ENCODE results near the gene MRPL52.
"Not testable (repeated sequence)": the region's sequence is repeated elsewhere in the genome, so short reads cannot be mapped to it uniquely, and the experiment has no call there.

The MRPL52 gene

DNA sequence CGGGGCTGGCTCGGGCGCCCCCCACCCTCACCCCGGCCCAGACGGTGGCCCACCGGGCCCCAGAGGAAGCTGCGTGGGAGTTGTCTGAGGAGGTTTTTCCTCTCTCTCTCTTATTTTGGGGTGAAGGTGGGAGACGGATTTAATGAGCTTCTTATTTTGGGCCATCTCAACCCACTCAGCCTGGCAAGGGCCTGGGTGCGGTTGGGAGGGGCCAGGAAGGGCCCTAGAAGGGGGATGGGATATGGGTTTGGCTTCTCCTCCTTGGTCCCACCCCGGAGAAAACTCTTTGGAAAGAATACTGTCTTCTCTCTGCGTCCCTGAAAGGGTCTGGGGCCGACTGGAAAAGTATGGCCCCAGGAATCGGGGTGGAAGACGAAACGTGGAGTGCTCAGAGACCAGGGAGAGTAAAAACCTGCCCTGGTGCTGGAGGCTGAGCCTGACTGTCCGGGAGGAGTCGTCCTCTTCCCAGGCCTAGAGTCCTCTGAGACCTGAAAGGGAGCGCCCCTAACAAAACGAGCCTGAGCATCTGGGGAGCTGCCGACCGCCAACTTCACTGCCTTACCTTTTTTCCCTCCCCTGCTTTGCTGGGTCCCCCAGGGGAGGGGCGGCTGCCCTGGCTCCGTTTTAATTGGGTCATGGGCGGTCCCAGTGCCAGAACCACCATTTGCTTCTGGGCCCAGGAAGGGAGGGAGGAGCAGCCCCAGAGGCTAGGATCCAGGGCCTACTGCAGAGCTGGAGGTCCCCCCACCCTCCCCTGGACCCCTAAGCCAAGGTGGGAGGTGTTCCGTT, 8.3 kb downstream of the MRPL52 start:
- no peak for DNase-seq (ENCODE audit: low read depth in 2 of 2)

DNA sequence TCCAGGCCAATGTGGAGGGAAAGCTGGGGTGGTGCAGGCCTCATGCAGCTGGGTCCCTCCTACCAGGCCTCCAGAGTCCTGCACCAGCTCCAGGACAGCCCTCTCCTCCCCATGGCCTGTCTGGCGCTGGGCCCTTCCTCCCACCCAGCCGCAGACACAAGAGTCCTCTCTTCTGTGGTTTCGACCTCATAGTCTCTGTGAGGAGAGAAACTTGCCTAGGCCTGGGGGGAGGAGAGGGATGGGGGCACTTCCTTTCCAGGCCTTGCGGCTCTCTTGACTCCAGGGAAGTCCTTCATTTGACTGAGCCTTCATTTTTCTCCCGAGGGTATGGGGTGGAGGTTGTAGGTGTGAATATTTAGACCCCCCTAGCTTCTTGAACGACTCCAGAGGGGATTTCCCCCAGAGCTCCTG, 8.9 kb downstream of the MRPL52 start:
- DNase-seq (ENCODE audit: low read depth in 2 of 2), result no peak

- DNase-seq (ENCODE audit: low read depth in 2 of 2), result no peak
Measured at GRCh38 chr14:22839159-22839779, 9.6 kb downstream of the MRPL52 start.

- no peak for DNase-seq (ENCODE audit: low read depth in 2 of 2)
Measured at GRCh38 chr14:22841311-22841710, 11.6 kb downstream of the MRPL52 start.

DNA sequence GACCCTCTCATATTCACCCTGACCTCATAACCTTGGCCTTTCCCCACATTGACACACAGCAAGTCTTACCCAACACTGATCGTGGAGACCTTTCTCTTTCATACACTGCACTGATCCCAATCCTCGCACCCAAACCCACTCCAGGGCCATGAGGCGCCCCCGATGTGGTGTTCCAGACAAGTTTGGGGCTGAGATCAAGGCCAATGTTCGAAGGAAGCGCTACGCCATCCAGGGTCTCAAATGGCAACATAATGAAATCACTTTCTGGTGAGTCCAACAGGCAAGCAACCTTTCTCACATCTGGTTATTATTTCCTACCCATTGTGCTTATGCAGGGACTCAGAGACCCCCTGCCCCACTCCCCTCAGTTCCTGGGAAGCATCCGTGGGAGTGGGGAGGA, 12.1 kb downstream of the MRPL52 start:
- DNase-seq (ENCODE audit: low read depth in 2 of 2), result no peak

DNA sequence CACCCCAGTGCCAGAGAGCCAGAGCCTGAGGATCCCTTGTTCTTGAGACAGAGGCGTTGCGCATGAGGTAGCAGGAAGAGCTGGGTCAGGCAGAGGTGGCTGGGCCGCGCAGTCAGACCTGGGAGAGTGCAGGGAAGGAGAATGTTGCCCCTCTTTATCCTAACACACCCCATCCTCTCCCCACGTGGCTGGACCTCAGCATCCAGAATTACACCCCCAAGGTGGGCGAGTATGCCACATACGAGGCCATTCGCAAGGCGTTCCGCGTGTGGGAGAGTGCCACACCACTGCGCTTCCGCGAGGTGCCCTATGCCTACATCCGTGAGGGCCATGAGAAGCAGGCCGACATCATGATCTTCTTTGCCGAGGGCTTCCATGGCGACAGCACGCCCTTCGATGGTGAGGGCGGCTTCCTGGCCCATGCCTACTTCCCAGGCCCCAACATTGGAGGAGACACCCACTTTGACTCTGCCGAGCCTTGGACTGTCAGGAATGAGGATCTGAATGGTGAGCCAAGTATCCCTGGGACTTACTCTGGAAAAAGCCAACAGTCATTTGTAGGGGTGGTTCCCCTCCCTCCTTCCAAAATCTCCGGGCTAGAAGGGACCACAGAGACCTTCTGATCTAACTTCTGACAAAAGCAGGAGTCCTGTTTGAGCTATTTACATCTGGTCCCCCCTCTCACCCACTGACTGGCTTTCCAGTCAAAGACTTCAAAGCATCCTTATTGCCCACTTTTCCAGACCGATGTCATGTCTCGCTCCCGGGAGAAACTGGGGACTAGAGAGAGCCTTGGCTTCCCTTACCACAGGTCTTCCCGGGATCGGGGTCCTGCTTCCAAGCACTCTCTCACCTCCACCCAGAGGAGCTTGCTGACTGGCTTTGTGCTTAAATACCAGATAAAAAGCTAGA, 12.8 kb downstream of the MRPL52 start:
- DNase-seq (ENCODE audit: low read depth in 2 of 2), result no peak

DNA sequence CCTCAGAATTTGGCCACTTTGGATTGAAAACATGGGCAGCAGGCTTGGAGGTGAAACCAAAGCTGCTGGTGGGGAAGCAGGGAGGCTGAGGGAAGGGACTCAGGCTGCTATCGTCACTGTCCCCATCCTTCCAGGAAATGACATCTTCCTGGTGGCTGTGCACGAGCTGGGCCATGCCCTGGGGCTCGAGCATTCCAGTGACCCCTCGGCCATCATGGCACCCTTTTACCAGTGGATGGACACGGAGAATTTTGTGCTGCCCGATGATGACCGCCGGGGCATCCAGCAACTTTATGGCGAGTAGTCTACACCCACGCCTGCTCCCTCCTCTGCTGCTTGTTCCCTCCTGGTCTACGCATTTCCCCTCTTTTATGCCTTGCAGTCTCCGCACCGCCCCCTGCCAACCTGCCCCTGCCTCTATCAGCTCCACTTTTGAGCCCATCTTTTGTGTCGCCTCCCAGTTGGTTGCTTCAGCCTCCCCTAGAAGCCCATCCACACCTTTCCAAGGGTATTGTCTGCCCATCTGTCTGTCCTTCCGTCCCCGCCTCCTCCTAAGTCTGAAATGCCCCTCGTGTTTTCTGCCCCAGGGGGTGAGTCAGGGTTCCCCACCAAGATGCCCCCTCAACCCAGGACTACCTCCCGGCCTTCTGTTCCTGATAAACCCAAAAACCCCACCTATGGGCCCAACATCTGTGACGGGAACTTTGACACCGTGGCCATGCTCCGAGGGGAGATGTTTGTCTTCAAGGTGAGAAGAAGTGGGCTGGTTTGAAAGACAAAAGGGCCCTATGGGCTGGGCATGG, 13.6 kb downstream of the MRPL52 start:
- no peak for DNase-seq (ENCODE audit: low read depth in 2 of 2)

DNA sequence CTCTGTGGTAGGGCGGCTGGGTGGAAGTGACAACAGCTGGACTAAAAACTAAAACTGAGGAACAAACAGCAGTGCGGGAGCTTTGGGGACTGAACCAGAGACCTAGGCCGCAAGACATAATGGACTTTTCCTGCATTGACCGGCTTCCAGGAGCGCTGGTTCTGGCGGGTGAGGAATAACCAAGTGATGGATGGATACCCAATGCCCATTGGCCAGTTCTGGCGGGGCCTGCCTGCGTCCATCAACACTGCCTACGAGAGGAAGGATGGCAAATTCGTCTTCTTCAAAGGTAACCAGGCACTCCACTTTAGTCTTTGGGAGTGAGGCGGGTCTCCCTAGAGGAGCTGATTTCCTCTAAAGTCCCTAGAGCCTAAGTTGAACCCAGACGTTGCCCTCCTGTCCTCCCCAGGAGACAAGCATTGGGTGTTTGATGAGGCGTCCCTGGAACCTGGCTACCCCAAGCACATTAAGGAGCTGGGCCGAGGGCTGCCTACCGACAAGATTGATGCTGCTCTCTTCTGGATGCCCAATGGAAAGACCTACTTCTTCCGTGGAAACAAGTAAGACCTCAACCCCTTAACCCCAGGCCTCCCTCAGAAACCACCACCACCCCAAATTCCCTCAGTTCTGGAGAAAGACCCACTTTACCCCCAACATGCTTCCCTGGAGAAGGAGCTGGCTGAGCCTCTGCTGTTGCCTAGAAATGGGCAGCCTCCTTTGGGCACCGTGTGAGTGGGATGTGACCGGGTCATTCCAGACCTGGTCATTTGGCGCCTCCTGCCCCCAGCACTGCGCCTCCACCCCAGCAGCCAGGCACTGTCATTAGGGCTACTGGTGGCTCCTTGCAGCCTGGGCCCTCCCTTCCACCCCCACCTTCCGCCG, 14.8 kb downstream of the MRPL52 start:
- no peak for DNase-seq (ENCODE audit: low read depth in 2 of 2)

DNA sequence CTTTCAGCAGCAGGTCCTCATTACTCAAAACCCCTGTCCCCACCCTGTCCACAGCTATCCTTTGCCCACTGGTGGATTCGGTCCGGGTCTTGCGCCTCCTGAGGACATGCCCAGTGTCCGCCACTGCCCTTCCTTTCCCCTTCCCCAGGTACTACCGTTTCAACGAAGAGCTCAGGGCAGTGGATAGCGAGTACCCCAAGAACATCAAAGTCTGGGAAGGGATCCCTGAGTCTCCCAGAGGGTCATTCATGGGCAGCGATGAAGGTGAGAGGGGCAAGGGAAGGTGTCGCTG, 15.4 kb downstream of the MRPL52 start:
- no peak for DNase-seq (ENCODE audit: low read depth in 2 of 2)

- DNase-seq (ENCODE audit: low read depth in 2 of 2), result no peak
Measured at GRCh38 chr14:22845821-22846625, 16.3 kb downstream of the MRPL52 start.

DNA sequence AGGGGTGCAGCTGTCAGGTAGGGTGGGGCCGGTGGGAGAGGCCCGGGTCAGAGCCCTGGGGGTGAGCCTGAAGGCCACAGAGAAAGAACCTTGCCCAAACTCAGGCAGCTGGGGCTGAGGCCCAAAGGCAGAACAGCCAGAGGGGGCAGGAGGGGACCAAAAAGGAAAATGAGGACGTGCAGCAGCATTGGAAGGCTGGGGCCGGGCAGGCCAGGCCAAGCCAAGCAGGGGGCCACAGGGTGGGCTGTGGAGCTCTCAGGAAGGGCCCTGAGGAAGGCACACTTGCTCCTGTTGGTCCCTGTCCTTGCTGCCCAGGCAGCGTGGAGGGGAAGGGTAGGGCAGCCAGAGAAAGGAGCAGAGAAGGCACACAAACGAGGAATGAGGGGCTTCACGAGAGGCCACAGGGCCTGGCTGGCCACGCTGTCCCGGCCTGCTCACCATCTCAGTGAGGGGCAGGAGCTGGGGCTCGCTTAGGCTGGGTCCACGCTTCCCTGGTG, 17.2 kb downstream of the MRPL52 start:
- no peak for DNase-seq (ENCODE audit: low read depth in 2 of 2)

GRCh38 chr14:22847661-22848341, 18.1 kb downstream of the MRPL52 start:
- no peak for DNase-seq (ENCODE audit: low read depth in 2 of 2)

DNA sequence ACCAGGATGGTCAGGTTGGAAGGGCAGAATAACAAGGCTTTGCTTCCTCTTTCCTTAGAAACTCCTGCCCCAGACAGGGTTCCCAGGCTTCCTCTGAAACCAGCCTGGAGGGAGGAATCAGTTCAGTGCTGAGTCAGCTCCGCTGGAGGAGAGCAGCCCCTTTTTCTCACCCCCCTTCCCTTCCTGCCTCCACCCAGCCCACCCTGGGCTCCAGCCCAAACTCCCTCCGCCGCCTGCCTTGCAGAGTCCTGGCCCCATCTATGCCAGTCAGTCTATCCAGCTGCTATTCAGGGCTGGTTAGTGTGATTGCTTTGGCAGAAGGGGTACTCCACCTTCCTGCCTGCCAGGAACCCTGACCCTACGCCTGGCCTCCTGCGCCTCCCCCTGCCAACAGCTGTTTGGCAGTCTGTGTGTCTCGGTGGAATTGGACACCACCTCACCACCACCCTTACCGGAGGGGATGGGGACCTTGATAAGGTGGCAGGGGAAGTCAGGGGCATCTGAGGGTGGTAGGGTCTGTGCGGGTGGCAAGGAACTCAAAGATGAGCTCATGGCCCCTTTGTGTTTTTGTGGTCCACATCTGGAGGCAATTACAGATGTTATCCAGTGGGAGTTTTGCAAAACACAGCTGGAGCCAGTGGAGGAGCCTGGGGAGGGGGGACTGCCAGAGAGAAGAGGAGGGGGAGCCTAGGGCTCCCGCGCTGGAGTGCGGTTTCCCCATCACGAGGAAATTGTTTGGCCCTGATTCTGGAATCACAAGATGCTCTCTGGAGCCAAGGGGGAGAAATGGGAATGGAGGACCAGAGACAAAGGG, 18.9 kb downstream of the MRPL52 start:
- no peak for DNase-seq (ENCODE audit: low read depth in 2 of 2)

DNA sequence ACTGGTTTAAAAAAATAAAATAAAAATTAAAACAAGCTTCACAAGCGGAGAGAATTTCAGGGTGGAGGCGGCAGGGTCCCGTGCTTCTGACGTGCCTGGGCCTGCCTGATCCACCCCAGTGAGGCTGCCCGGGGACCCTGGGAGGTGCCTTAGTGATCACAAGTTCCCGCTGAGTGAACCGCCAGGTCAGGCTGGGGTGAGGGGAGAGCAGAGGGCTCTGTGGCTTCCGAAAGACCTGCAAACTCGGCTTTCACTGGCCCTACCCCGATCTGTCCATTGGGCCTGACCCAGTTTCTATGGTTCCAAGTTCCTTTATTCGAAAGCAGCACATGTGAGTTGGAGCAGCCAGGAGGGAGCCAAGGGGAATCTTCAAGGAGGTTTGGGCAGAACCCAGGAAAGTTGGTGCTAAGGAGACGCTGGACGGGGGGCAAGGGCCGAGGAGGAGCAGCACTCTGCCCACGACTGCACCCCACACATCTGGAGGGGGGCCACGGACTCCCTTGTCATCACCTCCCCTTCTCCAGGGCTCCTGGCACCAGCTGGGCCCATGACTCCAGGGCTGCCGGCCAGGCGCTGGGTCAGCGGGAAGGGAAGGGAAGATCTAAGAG, 19.6 kb downstream of the MRPL52 start:
- no peak for DNase-seq (ENCODE audit: low read depth in 2 of 2)

DNA sequence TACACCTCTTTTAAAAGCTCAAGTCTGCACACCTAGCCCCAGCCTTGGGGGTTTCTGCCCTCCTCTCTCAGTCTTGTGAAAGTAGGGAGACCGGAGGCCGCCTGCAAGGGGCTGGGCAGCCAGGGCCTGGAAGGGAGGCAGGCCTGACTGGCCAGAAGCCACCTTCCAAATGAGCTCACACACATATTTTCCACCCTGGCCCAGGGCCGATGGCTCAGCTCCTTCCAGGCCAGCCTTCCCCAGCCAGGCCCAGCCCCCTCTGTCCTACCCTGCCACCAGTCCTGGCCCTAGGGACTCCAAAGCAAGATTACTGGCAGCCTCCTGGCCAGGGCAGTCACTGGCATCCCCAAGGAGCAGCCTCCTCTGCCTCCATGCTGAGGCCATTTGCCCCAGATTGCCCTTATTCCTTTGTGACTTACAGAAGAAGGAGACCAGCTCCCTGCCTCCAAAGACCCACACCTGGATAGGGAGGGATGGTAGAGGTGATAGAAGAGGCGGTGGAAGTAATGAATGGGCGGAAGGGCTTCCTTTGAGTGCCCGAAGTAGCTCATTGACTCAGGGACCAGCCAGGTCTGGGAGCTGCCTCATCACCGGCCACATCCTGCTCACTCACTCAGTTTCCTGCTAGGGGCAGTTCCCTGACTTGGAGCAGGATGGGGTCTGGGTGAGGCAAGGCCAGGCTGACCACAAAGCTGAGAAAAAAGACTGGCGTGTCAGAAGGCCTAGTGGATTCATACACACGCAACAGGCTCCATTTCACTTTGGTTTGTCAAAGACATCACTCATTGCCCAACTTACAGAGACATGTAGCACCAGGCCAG, 21.5 kb downstream of the MRPL52 start:
- DNase-seq (ENCODE audit: low read depth in 2 of 2), result peak in 1 of 2 donors; percentile 15

- DNase-seq (ENCODE audit: low read depth in 2 of 2), result not testable (repeated sequence)
Measured at GRCh38 chr14:22852178-22852577, 22.5 kb downstream of the MRPL52 start.

GRCh38 chr14:22852599-22852939, 22.9 kb downstream of the MRPL52 start:
- DNase-seq (ENCODE audit: low read depth in 2 of 2), result no peak

Data from stimulated activated CD4-positive, alpha-beta T cell treated with anti-CD3 and anti-CD28 coated beads, Interleukin-15, amount 100 ng/mL, for 48 hours (primary cell).